PC-9 (cell line): ENCODE data around the gene MGST1. TPM values are rescaled to one million over a fixed set of nuclear protein-coding genes. Genes with fewer than 3 reads are reported as not detected.

Experiments used
- BruUV-seq: library from RNA; stranded (reverse); fragments of 400-500 nt; replicated peaks from 2 replicates; lab custom pipeline; 2021; lab: Mats Ljungman, UMichigan
- CTCF ChIA-PET: fragments of 300-600 bp; sonication (Branson Sonifier 250); formaldehyde crosslinking; loops from one replicate; lab custom pipeline; 2022; ENCODE audit warnings: antibody characterized with exemption; lab: Charles Lee
- POLR2A ChIA-PET: fragments of 300-600 bp; sonication (Branson Sonifier 250); formaldehyde crosslinking; loops from one replicate; lab custom pipeline; 2022; ENCODE audit warnings: antibody characterized with exemption; ENCODE audit not compliant: unreplicated experiment; lab: Charles Lee
- DNase-seq, 2 experiments: peaks; one replicate each; pipeline versions ENCODE4 v3.0.0 to v3.0.0-alpha.2; 2015 to 2022; ENCODE audit warnings: mixed read lengths in 1 of 2
- H2AFZ ChIP-seq: fragments of 200-600 bp; sonication (generic); 2 replicates; pipeline ENCODE4 v1.8.1; 2017; ENCODE audit warnings: antibody characterized with exemption
- H3F3A ChIP-seq: fragments of 200-600 bp; sonication (generic); 2 replicates; pipeline ENCODE4 v1.8.1; 2017; ENCODE audit warnings: antibody characterized with exemption, mild to moderate bottlenecking, low read depth; ENCODE audit not compliant: insufficient read depth
- H3K27ac ChIP-seq: fragments of 200-600 bp; sonication (generic); 2 replicates; pipeline ENCODE4 v1.6.1; 2016; ENCODE audit warnings: mixed run types
- H3K27me3 ChIP-seq: fragments of 200-600 bp; sonication (generic); 2 replicates; pipeline ENCODE4 v1.6.1; 2016; ENCODE audit warnings: low read depth, mixed run types; ENCODE audit not compliant: insufficient read depth
- H3K36me3 ChIP-seq: fragments of 200-600 bp; sonication (generic); 2 replicates; pipeline ENCODE4 v1.6.1; 2016; ENCODE audit warnings: low read depth, mixed run types
- H3K4me1 ChIP-seq: fragments of 200-600 bp; sonication (generic); replicated peaks from 2 replicates; pipeline ENCODE4 v1.6.1; 2016; ENCODE audit warnings: mixed run types; ENCODE audit not compliant: insufficient read depth
- H3K4me2 ChIP-seq: fragments of 200-600 bp; sonication (generic); 2 replicates; pipeline ENCODE4 v1.6.1; 2017; ENCODE audit warnings: mixed run types
- H3K4me3 ChIP-seq: fragments of 200-600 bp; sonication (generic); 2 replicates; pipeline ENCODE4 v1.6.1; 2016; ENCODE audit warnings: mixed run types
- H3K79me2 ChIP-seq: fragments of 200-600 bp; sonication (generic); 2 replicates; pipeline ENCODE4 v1.6.1; 2017; ENCODE audit warnings: low read depth, mixed run types
- H3K9me2 ChIP-seq: fragments of 200-600 bp; sonication (generic); 2 replicates; pipeline ENCODE4 v1.8.1; 2017; ENCODE audit warnings: mild to moderate bottlenecking; ENCODE audit not compliant: insufficient read depth
- H3K9me3 ChIP-seq: fragments of 200-600 bp; sonication (generic); 2 replicates; pipeline ENCODE4 v1.8.1; 2016; ENCODE audit warnings: low read depth; ENCODE audit not compliant: insufficient read depth
- H4K20me1 ChIP-seq: fragments of 200-600 bp; sonication (generic); 2 replicates; pipeline ENCODE4 v1.8.1; 2017; ENCODE audit not compliant: insufficient read depth
- CTCF ChIP-seq: fragments of 200-600 bp; sonication (generic); conservative IDR thresholded peaks from 2 replicates; pipeline ENCODE4 v1.6.1; 2017; ENCODE audit warnings: mixed run types, antibody characterized with exemption, mild to moderate bottlenecking, moderate library complexity
- EZH2 ChIP-seq: fragments of 200-600 bp; sonication (generic); IDR thresholded peaks from 2 replicates; pipeline ENCODE4 v1.8.0; 2017; ENCODE audit warnings: antibody characterized with exemption, low read depth
- intact Hi-C: fragments of 100-400 bp; cut with micrococcal nuclease; formaldehyde crosslinking; loops from one replicate; pipeline ENCODE4 v1.10.0; 2022; ENCODE audit not compliant: unreplicated experiment
- total RNA-seq: library from RNA; stranded (reverse); gene quantifications from 2 replicates; pipeline ENCODE4 v1.2.3, GENCODE V29; 2021

The MGST1 gene
- total RNA-seq, 1 experiment from 2014 or later, result 766 TPM

- Histone ChIP-seq H3K79me2 (peaks cover 50% of the 10 kb centered on the region), H3K27me3 (no peaks in the 10 kb centered on the region), H3K4me3 (no peak overlapping the region), H4K20me1 (peaks cover 74% of the 10 kb centered on the region), H3K27ac (no peak overlapping the region), H3K4me2 (no peak overlapping the region), H2AFZ (no peak overlapping the region), H3K36me3 (peaks cover 67% of the 10 kb centered on the region), H3K9me2 (no peaks in the 10 kb centered on the region), H3K9me3 (no peaks in the 10 kb centered on the region), H3F3A (peaks cover 79% of the 10 kb centered on the region), H3K4me1 (no peaks in the 10 kb centered on the region)
- POLR2A ChIA-PET, result no interaction called here
- DNase-seq, result no peak
- BruUV-seq, result no TSS peak
- TF ChIP-seq CTCF (no peak), EZH2 (no peak)
- intact Hi-C loops, result no loop called here
- CTCF ChIA-PET, result interaction anchor here (0.6 to 1.0 kb wide), 3 partner anchors 17 to 428 kb away, joined by 3 to 6 read pairs (median 3); no protein-coding TSS in a partner anchor
Measured at GRCh38 chr12:16361142-16361783, 13.8 kb downstream of the MGST1 start.

GRCh38 chr12:16362550-16362949, 15.1 kb downstream of the MGST1 start:
- no peaks in the 10 kb centered on the region for H3K4me1 ChIP-seq
- intact Hi-C loops, result no loop called here
- POLR2A ChIA-PET, result interaction anchor here (0.6 to 0.7 kb wide), 2 partner anchors 10 to 609 kb away, joined by 3 to 6 read pairs; no protein-coding TSS in a partner anchor

GRCh38 chr12:16369156-16369555, 21.7 kb downstream of the MGST1 start:
- TF ChIP-seq CTCF (no peak), EZH2 (no peak)
- no peak for DNase-seq
- POLR2A ChIA-PET, result no interaction called here
- H3K9me3 ChIP-seq, result no peaks in the 10 kb centered on the region
- no peaks in the 10 kb centered on the region for H3K4me1 ChIP-seq
- H3K27ac ChIP-seq, result no peak overlapping the region
- peaks cover 8% of the 10 kb centered on the region; the same call in 1 of the 2 replicates for H3K36me3 ChIP-seq
- peaks cover 3% of the 10 kb centered on the region; the same call in 1 of the 2 replicates for H4K20me1 ChIP-seq
- H3K4me3 ChIP-seq, result no peak overlapping the region
- peaks cover 16% of the 10 kb centered on the region; the same call in 1 of the 2 replicates for H3F3A ChIP-seq
- no peaks in the 10 kb centered on the region for H3K9me2 ChIP-seq
- intact Hi-C loops, result no loop called here
- H3K79me2 ChIP-seq, result no peaks in the 10 kb centered on the region
- CTCF ChIA-PET, result no interaction called here
- BruUV-seq, result no TSS peak
- H3K4me2 ChIP-seq, result no peak overlapping the region
- no peak overlapping the region for H2AFZ ChIP-seq
- no peaks in the 10 kb centered on the region for H3K27me3 ChIP-seq

More at GRCh38 chr12:16362550-16362949, 15.1 kb downstream of the MGST1 start:
- Histone ChIP-seq H3K9me2 (no peaks in the 10 kb centered on the region), H3K79me2 (peaks cover 37% of the 10 kb centered on the region), H3K27ac (no peak overlapping the region), H3K4me3 (no peak overlapping the region), H3K9me3 (no peaks in the 10 kb centered on the region), H3F3A (peaks cover 68% of the 10 kb centered on the region), H4K20me1 (peaks cover 61% of the 10 kb centered on the region), H3K27me3 (no peaks in the 10 kb centered on the region), H3K36me3 (peaks cover 55% of the 10 kb centered on the region), H3K4me2 (no peak overlapping the region), H2AFZ (no peak overlapping the region)
- CTCF ChIA-PET, result interaction anchor here (0.6 kb wide), 1 partner anchor 427 kb away, joined by 4 read pairs; no protein-coding TSS in a partner anchor
- TF ChIP-seq CTCF (no peak), EZH2 (no peak)
- DNase-seq, result no peak
- BruUV-seq, result no TSS peak
